Mesenchymal stem cell (in vitro differentiated cells and primary cell): ENCODE measurements around the gene MYH16.

Source experiments
- DNase-seq: peaks from one replicate; pipeline ENCODE4 v3.0.0-alpha.2; 2013
- H2AFZ ChIP-seq: one replicate; pipeline ENCODE4 v1.6.1; 2013; ENCODE audit warnings: low read depth, mild to moderate bottlenecking, control low read depth, inconsistent platforms, low read length, moderate library complexity
- H2AK5ac ChIP-seq: 2 replicates; pipeline ENCODE4 v1.6.1; 2013; ENCODE audit warnings: low read length, moderate library complexity, mild to moderate bottlenecking, inconsistent platforms; ENCODE audit not compliant: severe bottlenecking
- H2BK120ac ChIP-seq: one replicate; pipeline ENCODE4 v1.6.1; 2013; ENCODE audit warnings: low read depth, mild to moderate bottlenecking, inconsistent platforms, low read length, moderate library complexity
- H2BK12ac ChIP-seq, 2 experiments: one replicate each; pipeline ENCODE4 v1.6.1; 2013; ENCODE audit warnings: inconsistent platforms in 2 of 2, low read length in 2 of 2, mild to moderate bottlenecking in 2 of 2, moderate library complexity in 2 of 2, control low read depth in 1 of 2
- H2BK15ac ChIP-seq: one replicate; pipeline ENCODE4 v1.6.1; 2013; ENCODE audit warnings: mild to moderate bottlenecking, low read depth, inconsistent platforms; ENCODE audit not compliant: poor library complexity, severe bottlenecking
- H2BK5ac ChIP-seq: 2 replicates; pipeline ENCODE4 v1.6.1; 2013; ENCODE audit warnings: low read depth, mild to moderate bottlenecking, low read length, control low read depth, inconsistent platforms; ENCODE audit not compliant: poor library complexity, severe bottlenecking
- H3K14ac ChIP-seq, 2 experiments: one replicate each; pipeline ENCODE4 v1.6.1; 2013; ENCODE audit warnings: inconsistent platforms in 2 of 2, low read length in 2 of 2, control low read depth in 1 of 2, mild to moderate bottlenecking in 1 of 2, moderate library complexity in 1 of 2
- H3K18ac ChIP-seq, 2 experiments: one replicate each; pipeline ENCODE4 v1.6.1; 2013; ENCODE audit warnings: inconsistent platforms in 2 of 2, low read length in 2 of 2, control low read depth in 1 of 2, low read depth in 1 of 2, mild to moderate bottlenecking in 1 of 2
- H3K23ac ChIP-seq, 2 experiments: one replicate each; pipeline ENCODE4 v1.6.1; 2013; ENCODE audit warnings: inconsistent platforms in 2 of 2, low read length in 2 of 2, mild to moderate bottlenecking in 2 of 2, moderate library complexity in 2 of 2, control low read depth in 1 of 2
- H3K27ac ChIP-seq: 2 replicates; pipeline ENCODE4 v1.5.1; 2013; ENCODE audit warnings: mild to moderate bottlenecking, moderate library complexity, low read length, control low read depth, inconsistent platforms; ENCODE audit not compliant: poor library complexity, severe bottlenecking
- H3K27me3 ChIP-seq, 2 experiments: 2 replicates each; pipeline versions ENCODE4 v1.6.1 to v1.7.0; 2013; ENCODE audit warnings: low read length in 2 of 2, mild to moderate bottlenecking in 2 of 2, moderate library complexity in 2 of 2, control low read depth in 1 of 2, inconsistent platforms in 1 of 2; ENCODE audit not compliant: control insufficient read depth in 1 of 2, insufficient read depth in 1 of 2
- H3K36me3 ChIP-seq, 2 experiments: 2 replicates each; pipeline versions ENCODE4 v1.6.1 to v1.7.0; 2013; ENCODE audit warnings: low read length in 2 of 2, control low read depth in 1 of 2, inconsistent platforms in 1 of 2, low read depth in 1 of 2, mild to moderate bottlenecking in 1 of 2; ENCODE audit not compliant: insufficient read depth in 2 of 2, control insufficient read depth in 1 of 2
- H3K4ac ChIP-seq, 2 experiments: one replicate each; pipeline ENCODE4 v1.6.1; 2013; ENCODE audit warnings: inconsistent platforms in 2 of 2, low read length in 2 of 2, mild to moderate bottlenecking in 2 of 2, moderate library complexity in 2 of 2, control low read depth in 1 of 2, low read depth in 1 of 2
- H3K4me1 ChIP-seq: 2 replicates; pipeline ENCODE4 v1.6.1; 2013; ENCODE audit warnings: low read depth, low read length, control low read depth; ENCODE audit not compliant: control insufficient read depth, insufficient read depth
- H3K4me2 ChIP-seq: 2 replicates; pipeline ENCODE4 v1.6.1; 2013; ENCODE audit warnings: low read length, mild to moderate bottlenecking, inconsistent platforms; ENCODE audit not compliant: poor library complexity, severe bottlenecking
- H3K4me3 ChIP-seq, 2 experiments: 2 replicates each; pipeline versions ENCODE4 v1.5.1 to v1.7.0; 2013; ENCODE audit warnings: low read length in 2 of 2, mild to moderate bottlenecking in 2 of 2, control low read depth in 1 of 2, low read depth in 1 of 2; ENCODE audit not compliant: insufficient read depth in 1 of 2
- H3K79me1 ChIP-seq: replicated peaks from 2 replicates; pipeline ENCODE4 v1.6.1; 2013; ENCODE audit warnings: mild to moderate bottlenecking, control low read depth, low read length, inconsistent platforms; ENCODE audit not compliant: poor library complexity, severe bottlenecking
- H3K9ac ChIP-seq: 2 replicates; pipeline ENCODE4 v1.7.0; 2013; ENCODE audit warnings: mild to moderate bottlenecking, low read length, moderate library complexity
- H3K9me3 ChIP-seq: 2 replicates; pipeline ENCODE4 v1.7.0; 2013; ENCODE audit warnings: mild to moderate bottlenecking, low read length; ENCODE audit not compliant: control insufficient read depth
- H4K8ac ChIP-seq: one replicate; pipeline ENCODE4 v1.6.1; 2013; ENCODE audit warnings: inconsistent platforms, mild to moderate bottlenecking, low read length, moderate library complexity
- H4K91ac ChIP-seq: one replicate; pipeline ENCODE4 v1.6.1; 2013; ENCODE audit warnings: mild to moderate bottlenecking, low read length, inconsistent platforms
- WGBS: methylation state at CpG from one replicate; pipeline ENCODE4 v1.1.7; 2013; ENCODE audit warnings: mixed read lengths; 5-methylcytosine and 5-hydroxymethylcytosine counted together

Gene MYH16

DNA sequence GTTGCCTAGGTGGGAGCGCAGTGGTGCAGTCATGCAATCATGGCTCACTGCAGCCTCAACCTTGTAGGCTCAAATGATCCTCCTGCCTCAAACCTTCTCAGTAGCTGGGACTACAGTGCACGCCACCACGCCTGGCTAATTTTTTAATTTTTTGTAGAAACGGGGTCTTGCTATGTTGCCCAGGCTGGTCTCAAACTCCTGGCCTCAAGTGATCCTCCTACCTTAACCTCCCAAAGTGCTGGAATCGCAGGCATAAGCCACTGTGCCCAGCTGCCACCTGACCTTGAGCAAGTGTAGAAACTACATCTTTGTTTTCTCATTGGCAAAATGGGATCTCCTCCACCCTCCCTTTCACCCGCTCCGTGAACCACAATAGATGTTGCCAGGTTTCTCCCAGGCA is 15.0 kb upstream of the MYH16 start:
- WGBS: 89% methylated on average over 7 of the region's 7 CpGs
- no peak overlapping the region for H3K27ac ChIP-seq
- H4K91ac ChIP-seq: no peak overlapping the region
- no peak overlapping the region for H2BK15ac ChIP-seq
- no peak for DNase-seq
- H3K4ac ChIP-seq: no peak overlapping the region
- no peak overlapping the region for H2BK12ac ChIP-seq
- no peak overlapping the region for H3K23ac ChIP-seq
- H2AFZ ChIP-seq: no peak overlapping the region
- no peak overlapping the region for H2AK5ac ChIP-seq
- H2BK5ac ChIP-seq: no peak overlapping the region
- no peaks in the 10 kb centered on the region for H3K4me1 ChIP-seq
- H3K9me3 ChIP-seq: no peaks in the 10 kb centered on the region
- no peak overlapping the region for H2BK120ac ChIP-seq
- H3K27me3 ChIP-seq: peaks cover 6 to 8% of the 10 kb centered on the region in 2 experiments
- H3K36me3 ChIP-seq: no peaks in the 10 kb centered on the region
- H3K4me3 ChIP-seq: no peak overlapping the region
- no peaks in the 10 kb centered on the region for H3K79me1 ChIP-seq
- no peak overlapping the region for H3K18ac ChIP-seq
- H4K8ac ChIP-seq: no peak overlapping the region
- H3K9ac ChIP-seq: no peak overlapping the region
- H3K4me2 ChIP-seq: no peak overlapping the region
- H3K14ac ChIP-seq: no peak overlapping the region

DNA sequence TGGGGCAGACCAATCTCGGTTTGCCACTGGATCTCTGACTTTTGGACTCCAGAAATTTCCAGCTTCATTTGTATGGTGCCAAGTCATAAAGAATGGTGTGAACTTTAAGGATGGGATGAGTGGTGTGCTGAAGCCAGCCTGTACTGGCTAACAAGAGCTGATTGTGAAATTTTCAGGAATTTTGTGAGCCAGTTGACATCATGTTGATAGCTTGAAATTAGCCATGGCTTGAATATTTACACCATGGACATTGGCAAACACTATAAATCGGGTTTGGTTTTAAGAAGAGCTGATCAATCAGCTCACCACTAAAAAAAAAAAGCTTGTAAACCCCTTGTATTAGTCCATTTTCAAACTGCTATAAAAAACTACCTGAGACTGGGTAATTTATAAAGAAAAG is 14.1 kb upstream of the MYH16 start:
- no peaks in the 10 kb centered on the region for H3K9me3 ChIP-seq
- peaks cover 11 to 16% of the 10 kb centered on the region in 2 experiments for H3K27me3 ChIP-seq
- H2BK120ac ChIP-seq: no peak overlapping the region
- H2BK15ac ChIP-seq: no peak overlapping the region
- DNase-seq: no peak
- H2BK5ac ChIP-seq: no peak overlapping the region
- no peak overlapping the region for H3K18ac ChIP-seq
- no peak overlapping the region for H3K23ac ChIP-seq
- no peak overlapping the region for H2BK12ac ChIP-seq
- H3K27ac ChIP-seq: no peak overlapping the region
- H3K14ac ChIP-seq: no peak overlapping the region
- no peak overlapping the region for H3K9ac ChIP-seq
- H3K4me1 ChIP-seq: no peaks in the 10 kb centered on the region
- WGBS: 49% methylated on average over 1 of the region's 2 CpGs
- no peak overlapping the region for H3K4ac ChIP-seq
- H3K4me2 ChIP-seq: no peak overlapping the region
- H4K8ac ChIP-seq: no peak overlapping the region
- no peak overlapping the region for H2AFZ ChIP-seq
- H2AK5ac ChIP-seq: no peak overlapping the region
- no peak overlapping the region for H3K4me3 ChIP-seq
- no peaks in the 10 kb centered on the region for H3K36me3 ChIP-seq
- H4K91ac ChIP-seq: no peak overlapping the region
- no peaks in the 10 kb centered on the region for H3K79me1 ChIP-seq

DNA sequence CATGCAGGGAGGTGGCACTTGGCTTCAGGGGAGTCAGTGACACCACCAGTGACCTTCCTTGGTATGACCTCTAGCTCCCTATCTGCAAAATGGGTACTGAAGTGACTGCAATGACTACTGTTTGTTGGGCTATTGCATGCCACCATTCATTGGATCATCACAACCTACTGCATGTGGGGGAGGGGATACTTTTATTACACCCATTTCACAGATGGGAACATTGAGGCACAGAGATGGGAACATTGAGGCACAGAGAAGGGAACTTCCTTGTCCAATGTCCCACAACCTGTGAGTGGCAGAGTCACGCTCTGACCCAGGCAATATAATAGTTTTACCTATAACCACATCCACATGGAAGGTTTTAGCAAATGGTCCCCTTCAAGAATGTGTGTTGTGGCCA is 12.2 kb upstream of the MYH16 start:
- WGBS: no CpG with 5 or more reads among the region's 1 CpG
- no peak overlapping the region for H2BK15ac ChIP-seq
- DNase-seq: no peak
- peaks cover 18 to 24% of the 10 kb centered on the region in 2 experiments for H3K27me3 ChIP-seq
- no peak overlapping the region for H3K14ac ChIP-seq
- H3K4me1 ChIP-seq: no peaks in the 10 kb centered on the region
- H2BK120ac ChIP-seq: no peak overlapping the region
- no peak overlapping the region for H3K4ac ChIP-seq
- no peak overlapping the region for H3K23ac ChIP-seq
- no peak overlapping the region for H2BK5ac ChIP-seq
- no peaks in the 10 kb centered on the region for H3K79me1 ChIP-seq
- no peak overlapping the region for H3K4me2 ChIP-seq
- H3K18ac ChIP-seq: no peak overlapping the region
- no peak overlapping the region for H3K4me3 ChIP-seq
- no peak overlapping the region for H2BK12ac ChIP-seq
- no peak overlapping the region for H3K27ac ChIP-seq
- H2AFZ ChIP-seq: no peak overlapping the region
- H3K36me3 ChIP-seq: no peaks in the 10 kb centered on the region
- H2AK5ac ChIP-seq: no peak overlapping the region
- no peak overlapping the region for H4K8ac ChIP-seq
- no peak overlapping the region for H3K9ac ChIP-seq
- peaks cover 3% of the 10 kb centered on the region for H3K9me3 ChIP-seq
- no peak overlapping the region for H4K91ac ChIP-seq

DNA sequence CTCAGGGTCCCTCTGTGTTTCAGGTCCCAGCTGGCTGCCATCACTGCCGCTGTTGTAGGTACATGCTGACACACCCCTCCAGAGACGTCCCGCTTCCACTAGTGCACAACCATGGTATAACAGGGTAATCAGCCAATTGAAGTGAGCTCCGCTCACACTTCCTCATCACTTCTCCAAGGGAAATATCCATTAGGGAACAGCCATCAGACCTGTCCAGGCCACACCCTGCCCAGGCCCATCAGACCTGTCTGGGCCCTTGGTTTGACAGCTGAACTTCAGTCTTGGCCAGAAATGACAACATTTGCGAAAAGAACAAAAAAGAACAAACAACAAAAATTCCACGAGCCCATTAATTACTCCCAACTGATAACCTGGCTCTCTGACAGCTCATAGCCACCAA is 11.0 kb upstream of the MYH16 start:
- no peak overlapping the region for H3K27ac ChIP-seq
- no peak for DNase-seq
- no peak overlapping the region for H3K18ac ChIP-seq
- peaks cover 3% of the 10 kb centered on the region for H3K9me3 ChIP-seq
- no peak overlapping the region for H3K4ac ChIP-seq
- no peak overlapping the region for H3K14ac ChIP-seq
- H2AFZ ChIP-seq: no peak overlapping the region
- H2BK15ac ChIP-seq: no peak overlapping the region
- no peak overlapping the region for H2AK5ac ChIP-seq
- H4K91ac ChIP-seq: no peak overlapping the region
- H3K4me3 ChIP-seq: no peak overlapping the region
- H3K36me3 ChIP-seq: no peaks in the 10 kb centered on the region
- 60% methylated on average over 6 of the region's 6 CpGs for WGBS
- no peak overlapping the region for H2BK5ac ChIP-seq
- peaks cover under 1% of the 10 kb centered on the region for H3K4me1 ChIP-seq
- no peaks in the 10 kb centered on the region for H3K79me1 ChIP-seq
- H2BK12ac ChIP-seq: no peak overlapping the region
- no peak overlapping the region for H3K4me2 ChIP-seq
- no peak overlapping the region for H3K23ac ChIP-seq
- no peak overlapping the region for H3K9ac ChIP-seq
- H4K8ac ChIP-seq: no peak overlapping the region
- H3K27me3 ChIP-seq: peaks cover 13 to 24% of the 10 kb centered on the region in 2 experiments
- H2BK120ac ChIP-seq: no peak overlapping the region
